Measurements from ENCODE around the gene NDE1. TPM values are rescaled to one million over a fixed set of nuclear protein-coding genes. Genes with fewer than 3 reads are reported as not detected.
"Not testable (repeated sequence)": the region's sequence is repeated elsewhere in the genome, so short reads cannot be mapped to it uniquely, and the experiment has no call there.

NDE1 gene
- total RNA-seq, 1 donor from 2014 or later = 50.6 TPM

DNA sequence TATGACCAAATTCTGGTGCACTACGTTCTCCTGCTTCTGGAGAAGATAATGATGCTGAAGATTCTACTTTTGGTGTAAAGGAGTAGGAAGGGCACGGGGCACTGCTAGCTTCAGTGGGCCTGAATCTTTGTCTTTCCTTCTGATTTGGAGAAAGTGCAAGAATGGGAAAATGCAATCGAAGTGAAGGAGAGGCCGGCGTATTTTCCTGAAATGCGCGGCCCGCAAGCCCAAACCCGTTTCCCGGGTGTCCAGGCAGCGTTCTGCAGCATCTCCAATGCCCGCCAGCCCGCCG lies 372 bp upstream of the NDE1 start:
- no peak for DNase-seq (ENCODE audit: extremely low read depth, low read depth, low spot score)

DNA sequence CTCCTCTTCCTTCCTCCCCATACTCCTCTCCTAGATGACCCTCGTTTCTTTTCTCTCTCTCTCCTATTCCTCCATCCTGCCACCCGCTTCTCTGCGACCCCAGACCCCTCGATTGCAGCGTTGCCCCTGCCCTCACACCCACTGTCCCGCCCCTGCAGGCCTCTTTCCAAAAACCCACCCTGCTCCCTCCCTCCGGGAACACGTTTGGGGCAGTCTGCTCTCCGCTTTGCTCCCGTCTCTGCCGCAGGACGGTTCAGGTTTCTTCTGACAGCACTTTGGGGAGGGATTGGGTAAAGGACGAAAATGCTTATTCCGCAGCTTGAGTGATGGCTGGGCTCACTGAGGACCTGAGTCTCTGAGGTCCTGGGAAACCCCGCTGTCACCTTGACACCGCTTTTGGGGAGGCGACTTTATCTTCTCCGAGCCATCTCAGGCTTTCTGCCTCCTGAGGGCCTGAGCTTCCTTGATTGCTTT lies 690 bp downstream of the NDE1 start:
- no peak for DNase-seq (ENCODE audit: extremely low read depth, low read depth, low spot score)

DNA sequence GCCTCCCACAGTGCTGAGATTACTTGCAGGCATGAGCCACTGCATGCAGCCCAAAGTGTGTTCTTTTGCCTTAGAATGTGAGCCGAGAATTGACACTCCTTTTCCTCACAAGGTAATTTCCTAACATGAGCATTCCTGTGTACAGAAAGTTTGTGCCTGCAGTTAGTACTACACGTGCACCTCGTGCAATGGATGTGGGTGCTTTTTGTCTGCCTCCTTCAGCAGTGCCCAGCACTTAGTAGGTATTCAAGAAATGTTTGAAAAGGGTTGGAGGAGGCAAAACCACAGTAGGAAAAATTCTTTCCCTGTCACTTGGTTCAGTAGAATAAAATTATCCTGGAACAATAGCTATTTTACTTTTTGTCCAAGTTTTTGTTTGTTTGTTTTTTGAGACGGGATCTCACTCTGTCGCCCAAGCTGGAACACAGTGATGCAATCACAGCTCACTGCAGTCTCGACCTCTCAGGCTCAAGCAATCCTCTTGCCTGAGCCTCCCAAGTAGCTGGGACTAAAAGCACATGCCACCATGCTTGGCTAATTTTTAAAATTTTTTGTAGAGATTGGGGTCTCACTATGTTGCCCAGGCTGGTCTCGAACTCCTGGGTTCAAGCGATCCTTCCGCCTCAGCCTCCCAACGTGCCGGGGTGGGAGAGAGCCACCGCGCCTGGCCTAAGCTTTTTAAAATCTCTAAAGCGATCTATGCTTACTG lies 2.4 kb downstream of the NDE1 start:
- DNase-seq (ENCODE audit: extremely low read depth, low read depth, low spot score) = no peak

DNA sequence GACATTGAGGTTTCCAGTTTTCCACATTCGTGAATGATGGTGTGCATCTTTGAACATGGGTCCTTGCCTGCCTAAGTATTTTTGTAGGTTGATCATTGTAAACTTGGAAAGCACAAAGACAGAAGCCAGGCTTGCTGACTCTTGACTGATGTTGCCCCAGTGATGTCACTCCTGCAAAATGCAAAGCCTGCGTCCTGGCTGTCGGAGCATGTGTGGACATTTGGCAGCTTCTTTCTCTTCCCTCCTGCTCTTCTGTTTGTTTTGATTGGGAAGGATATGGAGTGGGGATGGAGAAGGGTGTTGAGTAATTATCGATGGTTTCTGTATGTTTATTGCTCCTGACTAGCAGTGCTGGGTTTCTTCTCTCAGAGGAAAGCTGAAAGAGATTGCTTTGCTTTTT lies 3.2 kb downstream of the NDE1 start:
- DNase-seq (ENCODE audit: extremely low read depth, low read depth, low spot score) = no peak

DNA sequence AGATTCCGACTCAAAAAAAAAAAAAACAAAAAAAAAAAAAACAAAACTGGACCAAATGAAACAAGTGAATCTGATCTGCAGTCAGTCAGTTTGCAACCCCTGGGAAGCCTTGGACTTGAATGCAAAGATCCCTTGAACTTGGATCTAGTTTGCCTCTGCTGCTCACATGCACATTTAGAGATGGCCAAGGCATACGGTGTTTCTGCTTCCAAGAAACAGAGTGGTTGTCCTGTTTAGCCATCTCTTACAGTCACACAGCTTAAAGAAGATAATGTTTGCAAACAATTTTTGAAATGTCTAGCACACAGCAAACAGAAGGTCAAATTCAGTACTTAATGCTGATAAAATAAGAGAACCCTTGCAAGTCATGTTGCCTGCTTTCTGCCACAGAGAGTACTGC lies 4.5 kb downstream of the NDE1 start:
- no peak for DNase-seq (ENCODE audit: extremely low read depth, low read depth, low spot score)

DNA sequence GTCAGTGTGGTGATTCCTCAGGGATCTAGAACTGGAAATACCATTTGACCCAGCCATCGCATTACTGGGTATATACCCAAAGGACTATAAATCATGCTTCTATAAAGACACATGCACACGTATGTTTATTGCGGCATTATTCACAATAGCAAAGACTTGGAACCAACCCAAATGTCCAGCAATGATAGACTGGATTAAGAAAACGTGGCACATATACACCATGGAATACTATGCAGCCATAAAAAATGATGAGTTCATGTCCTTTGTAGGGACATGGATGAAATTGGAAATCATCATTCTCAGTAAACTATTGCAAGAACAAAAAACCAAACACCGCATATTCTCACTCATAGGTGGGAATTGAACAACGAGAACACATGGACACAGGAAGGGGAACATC lies 5.5 kb downstream of the NDE1 start:
- not testable (repeated sequence) for DNase-seq (ENCODE audit: extremely low read depth, low read depth, low spot score)

DNA sequence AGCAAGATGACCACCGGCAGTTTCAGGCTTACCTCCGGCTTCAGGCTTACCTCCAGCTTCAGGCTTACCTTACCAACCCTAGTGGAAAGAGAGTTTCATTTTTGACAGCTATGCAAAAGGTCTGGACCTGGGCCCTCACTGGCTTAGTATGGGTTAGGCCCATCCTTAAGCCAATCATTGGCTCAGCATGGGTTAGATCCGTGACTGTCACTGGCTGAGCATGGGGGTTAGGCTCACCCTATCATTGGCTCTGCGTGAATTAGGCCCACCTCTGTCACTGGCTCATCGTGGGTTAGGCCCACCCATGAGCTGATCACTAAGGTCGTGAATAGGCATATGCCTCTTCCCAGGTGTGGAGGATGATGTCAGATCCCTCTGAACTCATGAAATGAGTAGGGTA lies 8.1 kb downstream of the NDE1 start:
- DNase-seq (ENCODE audit: extremely low read depth, low read depth, low spot score) = no peak

DNA sequence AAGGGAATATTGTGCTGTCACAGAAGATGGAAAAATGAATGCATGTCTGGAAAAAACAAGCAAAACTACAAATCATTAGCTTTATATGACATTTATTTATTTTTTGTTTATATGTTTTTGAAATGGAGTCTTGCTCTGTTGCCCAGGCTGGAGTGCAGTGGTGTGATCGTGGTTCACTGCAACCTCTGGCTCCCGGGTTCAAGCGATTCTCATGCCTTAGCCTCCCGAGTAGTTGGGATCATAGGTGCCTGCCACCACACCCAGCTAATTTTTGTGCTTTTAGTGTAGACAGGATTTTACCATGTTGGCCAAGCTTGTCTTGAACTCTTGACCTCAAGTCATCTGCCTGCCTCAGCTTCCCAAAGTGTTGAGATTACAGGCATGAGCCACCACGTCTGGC lies 8.5 kb downstream of the NDE1 start:
- no peak for DNase-seq (ENCODE audit: extremely low read depth, low read depth, low spot score)

DNA sequence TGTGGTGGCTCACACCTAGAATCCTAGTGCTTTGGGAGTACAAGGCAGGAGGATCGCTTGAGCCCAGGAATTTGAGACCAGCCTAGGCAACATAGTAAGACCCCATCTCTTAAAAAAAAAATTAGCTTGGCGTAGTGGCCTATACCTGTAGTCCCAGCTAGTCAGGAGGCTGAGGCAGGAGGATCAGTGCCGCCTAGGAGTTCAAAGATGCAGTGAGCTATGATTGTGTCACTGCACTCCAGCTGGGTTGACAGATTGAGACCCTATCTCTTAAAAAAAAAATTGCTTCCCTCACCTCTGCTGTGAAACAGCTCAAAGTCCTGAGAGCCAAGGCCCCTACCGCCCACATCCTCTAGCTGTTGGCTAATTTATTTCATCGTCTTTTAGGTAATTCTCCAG lies 10.2 kb downstream of the NDE1 start:
- no peak for DNase-seq (ENCODE audit: extremely low read depth, low read depth, low spot score)

DNA sequence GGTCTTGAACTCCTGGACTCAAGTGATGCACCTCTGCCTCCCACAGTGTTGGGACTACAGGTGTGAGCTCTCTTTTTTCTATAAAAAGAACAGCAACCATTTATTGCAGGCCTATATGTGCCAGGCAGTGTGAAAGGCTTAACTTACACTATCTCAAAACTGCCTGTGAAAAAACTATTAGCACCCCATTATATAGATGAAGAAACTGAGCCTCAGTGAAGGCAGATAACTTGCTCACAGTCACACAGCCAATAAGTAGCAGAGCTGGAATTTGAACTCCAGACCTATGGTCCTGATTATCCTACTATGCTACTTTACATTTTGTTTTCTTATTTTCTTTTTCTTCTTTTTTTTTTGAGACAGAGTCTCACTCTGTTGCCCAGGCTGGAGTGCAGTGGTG lies 15.1 kb downstream of the NDE1 start:
- no peak for DNase-seq (ENCODE audit: extremely low read depth, low read depth, low spot score)

DNA sequence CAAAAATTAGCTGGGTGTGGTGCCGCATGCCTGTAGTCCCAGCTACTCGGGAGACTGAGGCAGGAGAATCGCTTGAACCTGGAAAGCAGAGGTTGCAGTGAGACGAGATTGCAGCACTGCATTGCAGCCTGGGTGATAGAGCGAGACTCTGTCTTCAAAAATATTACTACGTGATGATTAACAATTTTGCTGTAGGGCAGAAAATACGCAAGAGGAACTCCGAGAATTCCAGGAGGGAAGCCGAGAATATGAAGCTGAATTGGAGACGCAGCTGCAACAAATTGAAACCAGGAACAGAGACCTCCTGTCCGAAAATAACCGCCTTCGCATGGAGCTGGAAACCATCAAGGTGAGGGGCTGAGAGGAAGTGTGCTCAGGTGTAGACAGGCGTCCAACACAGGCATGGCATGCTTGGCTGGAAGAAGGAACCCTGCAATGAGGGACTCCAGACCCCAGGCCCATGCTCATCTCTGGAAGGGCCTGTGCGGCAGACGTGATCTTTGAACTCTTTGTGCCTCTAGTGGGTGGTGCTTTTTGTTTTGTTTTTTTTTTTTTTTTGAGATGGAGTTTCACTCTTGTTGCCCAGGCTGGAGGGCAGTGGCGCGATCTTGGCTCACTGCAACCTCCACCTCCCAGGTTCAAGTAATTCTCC lies 17.2 kb downstream of the NDE1 start:
- no peak for DNase-seq (ENCODE audit: extremely low read depth, low read depth, low spot score)

DNA sequence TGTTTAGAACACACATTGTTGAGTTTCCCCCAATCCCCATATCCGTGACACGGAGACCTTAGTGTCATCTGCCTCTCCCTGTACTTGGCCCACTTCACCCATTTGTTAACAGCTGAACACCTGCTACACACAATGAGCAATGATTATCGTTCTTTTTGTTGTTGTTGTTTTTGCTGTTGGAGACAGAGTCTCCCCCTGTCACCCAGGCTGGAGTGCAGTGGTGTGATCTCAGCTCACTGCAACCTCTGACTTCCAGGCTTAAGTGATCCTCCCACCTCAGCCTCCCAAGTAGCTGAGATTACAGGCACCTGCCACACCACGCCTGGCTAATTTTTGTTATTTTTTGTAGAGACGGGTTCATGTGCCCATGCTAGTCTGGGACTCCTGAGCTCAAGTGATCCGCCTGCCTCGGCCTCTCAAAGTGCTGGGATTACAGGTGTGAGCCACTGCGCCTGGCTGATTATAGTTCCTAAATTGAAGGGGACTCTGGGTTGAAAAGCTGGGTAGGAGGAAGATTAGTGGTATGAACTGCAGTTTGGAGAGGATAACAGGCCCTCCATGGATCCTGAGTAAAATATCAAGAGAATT lies 21.6 kb downstream of the NDE1 start:
- DNase-seq (ENCODE audit: extremely low read depth, low read depth, low spot score) = no peak

DNA sequence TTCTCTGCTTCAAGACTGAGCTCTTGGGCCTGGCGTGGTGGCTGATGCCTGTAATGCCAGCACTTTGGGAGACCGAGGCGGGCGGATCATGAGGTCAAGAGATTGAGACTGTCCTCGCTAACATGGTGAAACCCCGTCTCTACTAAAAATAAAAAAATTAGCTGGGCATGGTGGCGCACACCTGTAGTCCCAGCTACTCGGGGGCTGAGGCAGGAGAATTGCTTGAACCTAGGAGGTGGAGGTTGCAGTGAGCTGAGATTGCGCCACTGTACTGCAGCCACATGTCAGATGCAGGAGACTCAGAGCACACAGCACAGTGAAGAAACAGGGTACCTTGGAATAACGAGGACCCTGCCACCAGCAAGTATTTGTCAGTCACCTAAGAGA lies 22.1 kb downstream of the NDE1 start:
- not testable (repeated sequence) for DNase-seq (ENCODE audit: extremely low read depth, low read depth, low spot score)

DNA sequence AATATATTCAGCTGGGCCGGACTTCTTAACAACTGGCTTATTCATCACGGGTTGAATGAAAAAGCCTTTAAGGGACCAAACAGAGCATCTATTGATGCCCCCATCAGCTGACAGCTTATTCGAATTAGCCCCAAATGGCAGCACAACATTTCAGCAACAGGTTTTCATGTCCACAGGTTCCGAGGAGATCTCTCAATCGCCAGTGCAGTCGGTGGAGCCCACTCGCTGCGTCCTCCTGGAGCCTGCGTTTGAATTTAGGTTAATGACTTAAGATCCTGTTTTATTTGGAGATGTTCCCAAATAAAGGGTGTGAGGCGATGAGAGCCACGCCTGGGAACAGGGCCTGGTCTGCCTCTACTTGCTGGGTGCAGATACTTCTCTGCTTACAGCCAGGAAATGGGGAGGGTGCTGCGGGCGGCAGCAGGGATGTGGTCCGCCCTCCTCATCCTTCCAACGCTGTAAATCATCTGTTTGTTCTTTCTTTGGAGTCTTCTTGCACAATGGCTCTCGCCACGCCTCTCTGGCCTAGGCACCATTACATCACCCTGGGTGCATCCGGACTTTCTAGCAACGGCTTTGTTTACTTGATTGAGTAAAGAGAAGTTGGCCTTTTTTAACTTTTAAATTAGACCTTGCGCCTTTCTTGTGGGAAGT lies 22.6 kb downstream of the NDE1 start:
- peak; percentile 89 for DNase-seq (ENCODE audit: extremely low read depth, low read depth, low spot score)

DNA sequence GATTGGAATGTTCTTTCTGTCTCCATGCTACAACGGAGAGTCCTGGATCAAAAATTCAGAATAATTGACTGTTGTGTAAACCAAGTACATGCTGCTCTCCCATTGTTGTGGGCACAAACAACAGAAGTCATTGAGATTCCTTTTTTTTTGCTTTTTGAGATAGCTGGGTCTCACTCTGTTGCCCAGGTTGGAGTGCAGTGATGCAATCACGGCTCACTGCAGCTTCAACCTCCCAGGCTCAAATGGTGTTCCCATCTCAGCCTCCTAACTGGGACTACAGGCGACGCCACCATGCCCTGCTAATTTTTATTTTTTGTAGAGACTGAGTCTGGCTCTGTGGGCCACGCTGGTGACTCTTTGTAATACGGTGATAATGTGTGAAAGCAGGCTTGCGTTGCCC lies 24.5 kb downstream of the NDE1 start:
- no peak for DNase-seq (ENCODE audit: extremely low read depth, low read depth, low spot score)

DNA sequence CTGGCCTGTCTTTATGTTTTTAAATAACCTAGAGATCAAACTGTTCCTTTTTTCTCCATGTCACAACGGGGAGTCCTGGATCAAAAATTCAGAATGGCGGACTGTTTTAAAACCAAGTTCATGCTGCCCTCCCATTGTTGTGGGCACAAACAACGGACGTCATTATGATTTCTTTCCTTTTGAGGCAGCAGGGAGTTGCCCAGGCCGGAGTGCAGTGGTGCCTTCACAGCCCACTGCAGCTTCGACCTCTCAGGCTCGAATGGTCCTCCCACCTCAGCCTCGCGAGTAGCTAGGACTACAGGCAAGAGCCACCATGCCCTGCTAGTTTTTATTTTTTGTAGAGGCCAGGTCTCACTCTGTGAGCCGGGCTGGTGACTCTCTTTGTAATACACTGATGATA lies 26.5 kb downstream of the NDE1 start:
- no peak for DNase-seq (ENCODE audit: extremely low read depth, low read depth, low spot score)

DNA sequence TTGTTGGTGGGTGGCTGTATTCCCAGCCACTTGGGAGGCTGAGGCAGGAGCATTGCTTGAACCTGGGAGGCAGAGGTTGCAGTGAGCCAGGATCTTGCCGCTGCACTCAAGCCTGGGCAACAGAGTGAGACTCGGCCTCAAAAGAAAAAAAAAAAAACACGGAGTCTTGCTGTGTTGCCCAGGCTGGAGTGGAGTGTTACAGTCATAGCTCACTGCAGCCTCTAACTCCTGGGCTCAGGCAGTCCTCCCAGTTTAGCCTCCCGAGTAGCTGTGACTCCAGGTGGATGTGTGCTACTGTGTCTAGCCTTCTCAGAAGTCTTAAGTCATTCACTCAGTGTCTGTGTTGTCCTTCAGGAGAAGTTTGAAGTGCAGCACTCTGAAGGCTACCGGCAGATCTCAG lies 27.4 kb downstream of the NDE1 start:
- no peak for DNase-seq (ENCODE audit: extremely low read depth, low read depth, low spot score)

DNA sequence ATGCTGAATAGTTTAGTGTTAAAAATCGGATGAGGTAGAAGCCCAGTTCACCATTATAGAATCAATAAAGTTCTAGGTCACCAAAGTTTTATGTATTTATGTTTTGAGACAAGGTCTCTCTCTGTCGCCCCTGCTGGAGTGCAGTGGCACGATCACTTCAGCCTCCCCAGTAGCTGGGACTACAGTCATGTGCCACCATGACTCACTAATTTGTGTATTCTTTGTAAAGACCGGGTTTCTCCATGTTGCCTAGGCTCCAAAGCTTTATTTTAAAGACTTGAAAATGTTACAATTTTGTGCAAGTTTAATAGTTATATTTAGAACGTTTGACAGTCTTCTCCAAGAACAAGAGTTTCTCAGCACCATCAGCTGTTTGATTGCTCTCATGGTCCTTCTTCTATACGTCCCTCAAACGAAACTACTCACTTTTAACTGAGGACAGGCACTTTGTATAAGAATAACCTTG lies 32.1 kb downstream of the NDE1 start:
- DNase-seq (ENCODE audit: extremely low read depth, low read depth, low spot score) = peak; percentile 52

DNA sequence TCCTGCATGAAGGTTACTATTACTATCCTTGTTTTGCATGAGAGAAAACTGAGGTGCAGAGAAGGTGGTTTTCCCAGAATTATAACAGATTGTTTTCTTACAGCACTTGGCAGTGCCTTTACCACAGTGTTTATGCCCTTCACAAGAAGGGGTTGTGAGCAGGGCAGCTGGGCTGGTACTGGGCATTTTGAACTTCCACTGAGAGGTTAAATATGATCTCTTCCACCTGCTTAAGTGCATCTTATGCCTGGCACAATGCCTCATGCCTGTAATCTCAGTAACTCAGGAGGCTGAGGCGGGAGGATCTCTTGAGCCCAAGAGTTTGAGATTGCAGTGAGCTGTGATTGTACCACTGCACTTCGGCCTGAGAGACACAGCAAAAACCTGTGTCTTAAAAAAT lies 36.2 kb downstream of the NDE1 start:
- no peak for DNase-seq (ENCODE audit: extremely low read depth, low read depth, low spot score)

DNA sequence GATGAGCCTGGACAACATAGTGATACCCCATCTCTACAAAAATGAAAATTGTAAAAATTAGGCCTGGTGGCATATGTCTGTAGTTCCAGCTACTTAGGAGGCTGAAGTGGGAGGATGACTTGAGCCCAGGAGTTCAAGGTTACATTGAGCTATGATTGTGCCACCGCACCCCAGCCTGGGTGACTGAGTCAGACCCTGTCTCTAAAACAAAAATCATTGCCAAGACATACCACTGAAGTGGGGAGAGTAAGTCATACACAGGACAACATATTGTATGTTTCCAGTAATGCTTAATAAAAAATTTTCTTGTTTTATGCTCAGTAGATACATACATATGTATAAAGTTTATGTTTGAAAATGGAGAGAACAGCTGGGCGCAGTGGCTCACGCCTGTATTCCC lies 39.2 kb downstream of the NDE1 start:
- no peak for DNase-seq (ENCODE audit: extremely low read depth, low read depth, low spot score)

DNA sequence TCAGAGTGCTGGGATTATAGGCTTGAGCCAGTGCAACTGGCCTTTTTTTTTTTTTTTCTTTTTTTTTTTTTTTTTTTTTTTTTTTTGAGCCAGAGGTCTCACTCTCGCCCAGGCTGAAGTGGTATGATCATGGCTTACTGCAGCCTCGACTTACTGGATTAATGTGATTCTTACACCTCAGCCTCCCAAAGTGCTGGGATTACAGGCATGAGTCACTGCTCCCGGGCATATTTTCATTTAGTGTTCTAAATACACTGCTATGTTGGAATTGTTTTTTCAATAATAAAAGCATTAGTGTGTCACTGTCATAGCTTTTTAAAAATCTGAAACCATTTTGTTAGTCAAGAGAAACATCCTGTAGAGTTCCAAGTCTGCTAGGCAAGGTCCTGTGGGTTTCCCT lies 40.3 kb downstream of the NDE1 start:
- no peak for DNase-seq (ENCODE audit: extremely low read depth, low read depth, low spot score)

DNA sequence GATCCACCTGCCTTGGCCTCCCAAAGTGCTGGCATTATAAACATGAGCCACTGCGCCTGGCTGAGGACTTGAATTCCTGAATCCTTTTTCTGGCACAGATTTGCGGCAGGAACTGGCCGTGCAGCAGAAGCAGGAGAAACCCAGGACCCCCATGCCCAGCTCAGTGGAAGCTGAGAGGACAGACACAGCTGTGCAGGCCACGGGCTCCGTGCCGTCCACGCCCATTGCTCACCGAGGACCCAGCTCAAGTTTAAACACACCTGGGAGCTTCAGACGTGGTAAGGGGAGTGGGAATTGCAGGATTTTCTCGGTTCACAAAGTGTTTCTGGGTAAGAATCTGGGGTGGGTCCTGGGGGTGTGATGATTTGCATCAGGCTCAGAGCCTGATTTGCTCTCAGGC lies 41.0 kb downstream of the NDE1 start:
- DNase-seq (ENCODE audit: extremely low read depth, low read depth, low spot score) = no peak

Measured in glomerular endothelial cell (primary cell).